Measurements from ENCODE around the gene UQCC2.
A peak's percentile ranks its signal among the peaks of the same experiment; 100 is the strongest.

UQCC2 gene

DNA sequence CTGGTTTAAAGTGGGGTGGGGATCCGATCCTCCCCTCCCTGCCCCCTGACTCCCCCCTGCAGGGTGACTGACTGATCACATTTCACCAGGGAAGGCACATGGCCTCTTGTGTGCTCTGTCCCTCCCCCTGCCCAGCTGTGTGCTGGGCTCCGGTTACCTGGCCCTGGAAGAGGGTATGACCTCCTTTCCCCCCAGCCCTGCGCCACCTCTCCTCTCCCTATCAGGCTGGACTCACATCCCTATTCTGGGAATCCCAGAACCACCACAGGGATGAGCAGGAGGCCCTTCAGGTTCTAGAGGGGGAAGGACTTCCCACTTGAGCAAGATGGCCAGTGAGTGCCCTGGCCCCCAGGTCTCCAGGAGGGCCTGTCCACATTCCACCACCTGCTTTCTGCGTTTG, 37.3 kb upstream of the UQCC2 start:
- DNase-seq (ENCODE audit: extremely low read depth, low read depth), result no peak
- TF ChIP-seq, protein P1, sequence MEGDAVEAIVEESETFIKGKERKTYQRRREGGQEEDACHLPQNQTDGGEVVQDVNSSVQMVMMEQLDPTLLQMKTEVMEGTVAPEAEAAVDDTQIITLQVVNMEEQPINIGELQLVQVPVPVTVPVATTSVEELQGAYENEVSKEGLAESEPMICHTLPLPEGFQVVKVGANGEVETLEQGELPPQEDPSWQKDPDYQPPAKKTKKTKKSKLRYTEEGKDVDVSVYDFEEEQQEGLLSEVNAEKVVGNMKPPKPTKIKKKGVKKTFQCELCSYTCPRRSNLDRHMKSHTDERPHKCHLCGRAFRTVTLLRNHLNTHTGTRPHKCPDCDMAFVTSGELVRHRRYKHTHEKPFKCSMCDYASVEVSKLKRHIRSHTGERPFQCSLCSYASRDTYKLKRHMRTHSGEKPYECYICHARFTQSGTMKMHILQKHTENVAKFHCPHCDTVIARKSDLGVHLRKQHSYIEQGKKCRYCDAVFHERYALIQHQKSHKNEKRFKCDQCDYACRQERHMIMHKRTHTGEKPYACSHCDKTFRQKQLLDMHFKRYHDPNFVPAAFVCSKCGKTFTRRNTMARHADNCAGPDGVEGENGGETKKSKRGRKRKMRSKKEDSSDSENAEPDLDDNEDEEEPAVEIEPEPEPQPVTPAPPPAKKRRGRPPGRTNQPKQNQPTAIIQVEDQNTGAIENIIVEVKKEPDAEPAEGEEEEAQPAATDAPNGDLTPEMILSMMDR (IDR thresholded peaks at IDR 0.05; ENCODE audit: low read depth, low read length), result no peak

DNA sequence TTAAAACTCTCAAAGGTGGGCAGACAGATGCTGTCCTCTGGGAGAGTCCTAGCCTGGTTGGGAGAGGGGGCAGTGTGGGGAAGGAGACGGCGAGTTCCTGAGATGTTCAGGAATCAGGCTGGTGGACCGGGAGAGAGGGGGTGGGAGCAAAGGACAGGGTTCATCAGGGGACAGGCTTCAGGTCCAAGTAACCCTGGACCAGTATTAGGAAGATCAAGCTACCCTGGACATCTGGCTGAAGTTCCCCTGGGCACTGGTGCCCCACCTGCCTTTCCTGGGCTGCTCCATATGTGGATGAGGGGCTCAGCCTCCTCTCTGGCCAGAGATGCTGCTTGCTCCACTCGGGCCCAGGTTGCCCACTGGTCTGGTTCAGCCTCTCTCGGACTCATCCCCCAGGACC, 36.3 kb upstream of the UQCC2 start:
- DNase-seq (ENCODE audit: extremely low read depth, low read depth), result no peak
- TF ChIP-seq, protein P1 (IDR thresholded peaks at IDR 0.05; ENCODE audit: low read depth, low read length), result no peak

DNA sequence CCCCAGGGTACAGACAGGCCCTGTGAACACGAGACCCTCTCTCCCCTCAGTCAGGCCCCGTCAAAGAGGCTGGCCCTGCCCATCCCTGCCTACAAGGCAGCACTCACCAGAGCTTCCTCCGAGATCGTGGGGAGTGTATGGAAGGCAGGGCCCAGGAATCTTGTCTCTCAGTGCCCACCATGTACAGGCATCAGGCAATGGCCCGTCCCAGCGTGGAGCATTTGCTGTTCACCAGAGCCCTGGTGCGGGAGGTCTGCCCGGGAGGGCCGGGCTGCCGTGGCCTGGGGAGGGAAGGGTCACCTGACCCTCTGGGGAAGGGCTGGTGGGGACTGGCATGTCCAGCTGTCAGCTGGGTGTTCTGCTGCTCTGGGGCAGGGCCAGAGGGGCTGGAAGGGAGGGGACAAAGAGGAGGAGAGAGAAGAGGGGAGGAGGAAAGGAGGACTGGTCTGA, 35.2 kb upstream of the UQCC2 start, which contains the start of gene IP6K3:
Gene IP6K3, minus strand, starts transcription at position 255 of the 450 bp plus-strand sequence. CDS start 11,429 bp downstream, outside the sequence.
- TF ChIP-seq, protein P1 (IDR thresholded peaks at IDR 0.05; ENCODE audit: low read depth, low read length), result no peak
- no peak for DNase-seq (ENCODE audit: extremely low read depth, low read depth)

DNA sequence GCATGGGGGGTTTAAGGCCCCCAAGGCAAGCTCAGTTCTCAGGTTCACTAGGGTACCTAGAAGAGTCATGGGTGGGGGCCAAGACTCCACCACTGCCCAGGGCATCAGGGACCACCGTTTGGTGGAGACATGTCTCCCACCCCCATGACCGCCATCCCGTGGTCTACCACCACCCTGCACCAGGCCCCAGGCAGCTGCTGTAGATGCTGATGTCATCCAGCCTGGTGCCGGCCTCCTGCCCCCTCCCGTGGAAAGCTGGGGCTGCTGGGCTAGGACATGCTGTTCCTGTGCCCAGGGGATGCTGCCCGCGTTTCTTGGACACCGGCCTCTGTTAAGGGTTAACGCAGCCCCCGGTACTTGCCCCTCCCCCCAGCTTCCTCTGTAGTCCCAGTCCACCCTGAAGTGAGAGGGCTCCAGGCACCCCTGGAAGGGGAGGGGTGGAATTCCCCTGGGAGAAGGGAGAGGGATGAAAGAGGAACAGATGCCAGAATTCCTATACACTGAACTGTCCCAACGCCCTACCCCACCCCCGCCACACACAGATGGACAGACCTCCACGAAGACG, 34.6 kb upstream of the UQCC2 start:
- TF ChIP-seq, protein P1 (IDR thresholded peaks at IDR 0.05; ENCODE audit: low read depth, low read length), result no peak
- no peak for DNase-seq (ENCODE audit: extremely low read depth, low read depth)

DNA sequence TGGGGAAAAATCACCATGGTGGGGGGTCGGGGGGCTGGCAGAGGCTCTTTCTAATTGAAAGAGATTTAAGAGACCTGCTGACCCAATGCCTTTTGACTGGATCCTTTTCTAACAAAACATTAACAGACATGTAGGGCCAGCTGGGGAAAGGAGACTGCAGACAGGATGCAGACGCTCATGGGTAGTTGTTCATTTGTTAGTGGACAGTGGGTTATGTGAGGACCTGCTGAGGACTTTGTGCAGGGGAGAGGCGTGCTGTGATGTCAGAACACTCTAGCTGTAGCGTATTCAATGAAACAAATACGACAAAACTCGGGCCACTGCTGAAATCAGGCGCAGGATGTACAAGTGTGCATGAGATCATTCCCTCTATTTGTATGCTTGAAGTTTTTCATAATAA, 34.0 kb upstream of the UQCC2 start:
- TF ChIP-seq, protein P1 (IDR thresholded peaks at IDR 0.05; ENCODE audit: low read depth, low read length), result no peak
- DNase-seq (ENCODE audit: extremely low read depth, low read depth), result no peak

DNA sequence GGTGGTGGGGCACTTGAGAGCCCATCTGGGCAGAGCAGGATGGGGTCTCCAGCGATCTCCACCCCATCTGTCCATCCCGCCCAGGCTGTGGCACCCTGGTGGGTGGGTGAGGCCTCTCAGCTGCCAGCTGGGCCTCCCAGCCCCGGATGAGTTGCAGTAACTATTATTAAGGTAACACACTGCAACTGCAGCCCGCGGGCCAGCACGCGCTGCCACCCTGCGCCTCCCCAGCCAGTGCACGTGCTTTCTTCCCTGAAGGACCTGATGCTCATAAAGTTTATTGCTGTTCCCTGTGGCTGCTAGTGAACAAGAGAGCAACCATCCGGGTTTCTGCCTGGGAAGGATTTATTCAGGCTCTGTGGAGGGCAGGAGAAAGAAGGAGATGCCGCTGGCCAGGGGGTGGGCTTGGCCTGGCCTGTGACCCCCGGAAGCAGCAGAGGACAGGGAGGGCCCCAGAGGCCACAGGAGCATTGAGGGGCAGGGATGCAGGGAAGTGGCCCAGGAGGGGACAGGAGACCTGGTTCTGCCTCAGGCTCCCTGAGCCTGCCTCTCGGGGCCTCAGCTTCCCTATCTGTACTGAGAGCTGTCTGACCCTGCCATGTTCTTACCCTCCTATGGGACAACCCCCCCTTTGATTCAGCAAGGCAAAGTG, 33.5 kb upstream of the UQCC2 start:
- TF ChIP-seq, protein P1 (IDR thresholded peaks at IDR 0.05; ENCODE audit: low read depth, low read length), result no peak
- no peak for DNase-seq (ENCODE audit: extremely low read depth, low read depth)

DNA sequence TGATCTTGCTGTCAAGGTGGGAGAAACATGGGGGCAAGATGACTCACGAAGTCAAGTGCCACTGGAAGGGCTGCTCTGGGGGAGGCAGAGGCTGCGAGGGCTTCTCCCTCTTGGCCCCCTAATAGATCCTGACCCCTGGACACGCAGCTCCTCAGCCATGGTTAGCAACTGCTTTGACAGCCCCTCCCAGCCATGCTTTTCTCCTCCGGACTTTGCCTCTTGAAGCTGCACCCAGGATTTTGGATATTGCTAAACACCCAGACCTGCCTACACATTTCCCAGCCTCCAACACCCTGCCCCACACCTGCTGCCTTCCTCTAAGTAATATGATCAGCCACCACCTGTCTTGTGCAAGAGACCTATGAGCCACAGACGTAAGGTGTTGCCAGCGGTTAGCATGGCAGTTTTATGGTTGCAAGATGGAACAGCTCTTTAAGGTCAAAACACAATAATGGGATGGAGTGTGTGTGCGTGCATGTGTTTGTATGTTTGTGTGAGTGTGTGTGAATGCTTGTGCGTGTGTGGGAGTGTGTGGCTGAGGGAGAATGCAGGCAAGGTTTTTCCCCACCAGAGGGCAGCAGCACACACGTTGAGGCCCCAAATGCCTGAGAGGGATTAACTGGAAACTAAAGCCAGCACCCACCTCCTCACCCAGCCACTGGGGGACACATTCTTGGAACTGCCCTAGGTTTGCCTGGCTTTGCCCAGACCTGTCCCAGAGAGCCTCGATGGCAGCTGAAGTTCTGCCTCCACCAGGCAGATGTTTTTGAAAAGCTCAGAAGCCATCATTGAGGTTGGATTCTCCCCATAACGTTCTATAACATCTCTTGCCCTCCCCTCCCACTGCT, 32.7 kb upstream of the UQCC2 start:
- TF ChIP-seq, protein P1 (IDR thresholded peaks at IDR 0.05; ENCODE audit: low read depth, low read length), result peak; percentile 96
- DNase-seq (ENCODE audit: extremely low read depth, low read depth), result peak; percentile 36
